Gastrocnemius medialis (tissue), 4 donors: ENCODE results near the gene VPS35L.
"Not testable (repeated sequence)": the region's sequence is repeated elsewhere in the genome, so short reads cannot be mapped to it uniquely, and the experiment has no call there.

Source experiments
- POLR2A ChIP-seq, 2 donors: fragments of 450-650 bp; IDR thresholded peaks; one replicate each; pipeline ENCODE4 v1.6.1; 2017; ENCODE audit warnings: antibody characterized with exemption in 2 of 2, mild to moderate bottlenecking in 2 of 2, moderate library complexity in 2 of 2
- TF ChIP-seq, protein P1 (sequence below), 5 experiments: fragments of 450-650 bp in 3 of 5; fragments of 200-600 bp in 2 of 5; sonication (generic) in 2 of 5; IDR thresholded peaks in 4 of 5; conservative IDR thresholded peaks in 1 of 5; 1 replicate in 4 of 5; 2 replicates in 1 of 5; pipeline ENCODE4 v1.5.1; 2016 to 2019; ENCODE audit warnings: antibody characterized with exemption in 5 of 5, mild to moderate bottlenecking in 3 of 5, moderate library complexity in 3 of 5

DNA sequence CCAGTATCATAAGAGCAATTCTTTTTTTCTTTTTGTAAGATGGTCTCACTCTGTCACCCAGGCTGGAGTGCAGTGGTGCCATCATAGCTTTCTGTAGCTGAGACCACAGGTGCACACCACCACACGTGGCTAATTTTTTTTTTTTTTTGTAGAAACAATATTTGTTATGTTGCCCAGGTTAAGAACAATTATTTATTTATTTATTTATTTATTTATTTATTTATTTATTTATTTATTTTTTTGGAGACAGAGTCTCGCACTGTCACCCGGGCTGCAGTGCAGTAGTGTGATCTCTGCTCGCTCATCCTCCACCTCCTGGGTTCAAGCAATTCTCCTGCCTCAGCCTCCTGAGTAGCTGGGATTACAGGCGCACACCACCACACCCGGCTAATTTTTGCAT, 123.8 kb downstream of the VPS35L start:
- TF ChIP-seq, protein P1, sequence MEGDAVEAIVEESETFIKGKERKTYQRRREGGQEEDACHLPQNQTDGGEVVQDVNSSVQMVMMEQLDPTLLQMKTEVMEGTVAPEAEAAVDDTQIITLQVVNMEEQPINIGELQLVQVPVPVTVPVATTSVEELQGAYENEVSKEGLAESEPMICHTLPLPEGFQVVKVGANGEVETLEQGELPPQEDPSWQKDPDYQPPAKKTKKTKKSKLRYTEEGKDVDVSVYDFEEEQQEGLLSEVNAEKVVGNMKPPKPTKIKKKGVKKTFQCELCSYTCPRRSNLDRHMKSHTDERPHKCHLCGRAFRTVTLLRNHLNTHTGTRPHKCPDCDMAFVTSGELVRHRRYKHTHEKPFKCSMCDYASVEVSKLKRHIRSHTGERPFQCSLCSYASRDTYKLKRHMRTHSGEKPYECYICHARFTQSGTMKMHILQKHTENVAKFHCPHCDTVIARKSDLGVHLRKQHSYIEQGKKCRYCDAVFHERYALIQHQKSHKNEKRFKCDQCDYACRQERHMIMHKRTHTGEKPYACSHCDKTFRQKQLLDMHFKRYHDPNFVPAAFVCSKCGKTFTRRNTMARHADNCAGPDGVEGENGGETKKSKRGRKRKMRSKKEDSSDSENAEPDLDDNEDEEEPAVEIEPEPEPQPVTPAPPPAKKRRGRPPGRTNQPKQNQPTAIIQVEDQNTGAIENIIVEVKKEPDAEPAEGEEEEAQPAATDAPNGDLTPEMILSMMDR (IDR thresholded peaks at IDR 0.05 in 4 of 5, conservative IDR thresholded peaks at IDR 0.05 in 1 of 5) = not testable (repeated sequence)
- not testable (repeated sequence) for TF ChIP-seq POLR2A (IDR thresholded peaks at IDR 0.05)
